Breast epithelium (tissue), 4 donors: ENCODE measurements around the gene RUFY1. TPM values are rescaled to one million over a fixed set of nuclear protein-coding genes. Genes with fewer than 3 reads are reported as not detected.
"Not testable (repeated sequence)": the region's sequence is repeated elsewhere in the genome, so short reads cannot be mapped to it uniquely, and the experiment has no call there.

Experiments used
- DNase-seq, 2 donors: peaks; one replicate each; pipeline ENCODE4 v3.0.0-alpha.2; 2019; ENCODE audit warnings: low spot score in 2 of 2
- H3K27ac ChIP-seq, 2 donors: fragments of 200-600 bp; sonication (generic) in 1 of 2; one replicate each; pipeline ENCODE4 v1.5.1; 2016 to 2019; ENCODE audit warnings: mild to moderate bottlenecking in 1 of 2
- H3K27me3 ChIP-seq, 2 donors: fragments of 200-600 bp; sonication (generic) in 1 of 2; one replicate each; pipeline versions ENCODE4 v1.5.1 to v1.6.0; 2017 to 2019; ENCODE audit warnings: control low read depth in 1 of 2, mild to moderate bottlenecking in 1 of 2
- H3K36me3 ChIP-seq: fragments of 200-600 bp; one replicate; pipeline ENCODE4 v1.5.1; 2019
- H3K4me1 ChIP-seq, 2 donors: fragments of 200-600 bp; sonication (generic); one replicate each; pipeline ENCODE4 v1.5.1; 2016 to 2019; ENCODE audit warnings: control low read depth in 1 of 2
- H3K4me3 ChIP-seq, 3 donors: fragments of 200-600 bp; sonication (generic); 1 replicate in 2 of 3; 2 replicates in 1 of 3; pipeline ENCODE4 v1.5.1; 2016 to 2019; ENCODE audit warnings: mild to moderate bottlenecking in 3 of 3, moderate library complexity in 2 of 3
- H3K9me3 ChIP-seq, 2 donors: fragments of 200-600 bp; sonication (generic) in 1 of 2; one replicate each; pipeline ENCODE4 v1.5.1; 2016 to 2019; ENCODE audit warnings: control low read depth in 1 of 2
- CTCF ChIP-seq, 3 donors: fragments of 450-650 bp; IDR thresholded peaks; one replicate each; pipeline ENCODE4 v1.5.1; 2016 to 2017; ENCODE audit warnings: antibody characterized with exemption in 3 of 3, mild to moderate bottlenecking in 3 of 3, moderate library complexity in 3 of 3
- POLR2A ChIP-seq: fragments of 450-650 bp; IDR thresholded peaks from one replicate; pipeline ENCODE4 v1.6.1; 2016; ENCODE audit warnings: antibody characterized with exemption, mild to moderate bottlenecking, moderate library complexity
- POLR2AphosphoS5 ChIP-seq, 3 donors: sonication (generic); formaldehyde crosslinking; IDR thresholded peaks; one replicate each; pipeline ENCODE4 v1.6.1; 2017; ENCODE audit warnings: antibody characterized with exemption in 3 of 3
- intact Hi-C: fragments of 100-400 bp; cut with DNase I; formaldehyde crosslinking; loops from one replicate; pipeline ENCODE4 v1.15.1; 2023; ENCODE audit warnings: low total_unique reads
- total RNA-seq, 3 donors: library from RNA; depleted of rRNA; stranded (reverse); fragments of >200 nt; gene quantifications; one replicate each; pipeline ENCODE4 v1.1.0, GENCODE V29; 2016

The RUFY1 gene
- total RNA-seq, 3 donors from 2014 or later = 51.8 to 70.0 (median 62.6) TPM

DNA sequence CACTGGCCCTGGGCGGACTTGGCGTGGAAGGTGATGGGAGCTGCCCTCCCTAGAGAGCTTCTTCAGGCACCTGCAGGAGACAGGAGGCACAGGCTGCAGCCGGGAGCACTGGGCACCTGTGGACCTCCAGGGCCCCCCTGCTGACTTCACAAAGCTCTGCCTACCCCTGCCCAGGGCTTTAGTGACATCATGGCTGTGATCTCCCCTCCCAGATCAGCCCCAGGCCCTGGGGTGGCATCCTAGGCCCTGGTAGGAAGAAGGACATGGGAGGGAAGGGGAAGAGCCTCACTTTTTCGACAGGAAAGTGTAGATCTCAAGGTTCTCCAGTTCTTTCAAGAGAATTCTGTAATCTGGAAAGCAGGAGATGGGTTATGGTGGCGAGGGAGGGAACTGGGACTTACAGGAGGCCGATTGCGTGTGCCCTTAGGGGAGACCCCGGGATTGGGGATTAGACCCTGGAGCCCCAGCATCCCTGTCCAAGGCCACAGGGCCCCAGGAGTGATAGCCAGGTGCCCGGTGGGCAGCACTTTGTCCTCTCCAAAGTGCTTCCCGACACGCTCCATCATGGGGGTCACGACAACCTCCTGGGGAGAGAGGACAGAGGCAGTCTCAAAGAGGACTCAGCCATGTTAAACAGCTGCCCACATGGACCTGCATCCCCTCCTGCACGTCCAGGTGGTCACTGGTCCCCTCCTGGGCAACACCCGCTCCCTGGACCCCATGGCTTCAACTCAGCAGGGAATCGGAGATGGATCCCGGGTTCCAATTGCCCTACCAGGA, 93.0 kb downstream of the RUFY1 start:
- intact Hi-C loops, H3K4me3 ChIP-seq, DNase-seq, H3K9me3 ChIP-seq, H3K27me3 ChIP-seq, H3K36me3 ChIP-seq, H3K4me1 ChIP-seq, H3K27ac ChIP-seq: not testable (repeated sequence)

DNA sequence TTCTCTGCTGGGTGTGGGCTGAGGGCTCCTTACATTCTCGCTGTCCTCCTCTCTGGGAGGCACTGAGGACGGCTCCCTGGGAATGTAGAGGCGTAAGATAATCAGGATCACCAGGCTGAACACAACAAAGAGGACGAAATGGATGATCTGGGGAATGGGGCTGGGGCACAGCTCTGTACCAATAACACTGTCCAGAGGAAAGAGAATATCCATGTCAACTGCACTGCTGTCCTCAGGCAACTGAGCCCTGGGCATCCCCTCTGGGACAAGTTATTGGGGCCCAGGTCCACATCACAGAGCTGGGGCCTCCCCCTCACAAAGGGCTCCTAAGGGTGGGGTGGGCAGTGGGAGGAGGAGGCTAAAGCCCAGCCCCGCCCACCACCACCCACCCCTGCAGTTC, 94.4 kb downstream of the RUFY1 start:
- intact Hi-C loops, H3K4me3 ChIP-seq, H3K27ac ChIP-seq, H3K36me3 ChIP-seq, H3K27me3 ChIP-seq, H3K9me3 ChIP-seq, H3K4me1 ChIP-seq, DNase-seq: not testable (repeated sequence)

DNA sequence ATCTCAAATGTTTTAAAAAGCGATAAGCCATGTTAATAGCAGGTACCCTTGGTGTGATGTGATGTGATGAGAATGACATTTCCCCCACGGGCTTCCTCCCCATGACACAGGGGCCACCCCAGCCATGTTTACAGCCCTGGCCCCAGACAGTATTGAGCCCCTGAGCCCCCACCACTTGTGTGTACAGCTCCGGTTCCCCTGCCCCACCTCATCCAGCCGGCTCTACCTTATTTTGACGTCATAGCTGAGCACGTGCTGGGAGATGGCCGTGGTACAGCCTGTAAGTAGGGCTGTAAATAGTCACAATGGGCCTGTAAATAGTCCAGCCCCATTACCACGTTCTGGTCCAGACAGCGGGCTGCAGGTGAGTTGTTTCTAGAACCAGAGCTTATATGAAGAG, 98.1 kb downstream of the RUFY1 start:
- Histone ChIP-seq H3K9me3 (no peaks in the 10 kb centered on the region), H3K27ac (no peak overlapping the region), H3K4me1 (no peaks in the 10 kb centered on the region), H3K36me3 (no peaks in the 10 kb centered on the region), H3K4me3 (no peak overlapping the region), H3K27me3 (no peaks in the 10 kb centered on the region)
- no peak for DNase-seq
- intact Hi-C loops = no loop called here
- TF ChIP-seq POLR2A = no peak
- no peak for TF ChIP-seq CTCF (IDR thresholded peaks at IDR 0.05)
- TF ChIP-seq POLR2AphosphoS5 (IDR thresholded peaks at IDR 0.05) = no peak

DNA sequence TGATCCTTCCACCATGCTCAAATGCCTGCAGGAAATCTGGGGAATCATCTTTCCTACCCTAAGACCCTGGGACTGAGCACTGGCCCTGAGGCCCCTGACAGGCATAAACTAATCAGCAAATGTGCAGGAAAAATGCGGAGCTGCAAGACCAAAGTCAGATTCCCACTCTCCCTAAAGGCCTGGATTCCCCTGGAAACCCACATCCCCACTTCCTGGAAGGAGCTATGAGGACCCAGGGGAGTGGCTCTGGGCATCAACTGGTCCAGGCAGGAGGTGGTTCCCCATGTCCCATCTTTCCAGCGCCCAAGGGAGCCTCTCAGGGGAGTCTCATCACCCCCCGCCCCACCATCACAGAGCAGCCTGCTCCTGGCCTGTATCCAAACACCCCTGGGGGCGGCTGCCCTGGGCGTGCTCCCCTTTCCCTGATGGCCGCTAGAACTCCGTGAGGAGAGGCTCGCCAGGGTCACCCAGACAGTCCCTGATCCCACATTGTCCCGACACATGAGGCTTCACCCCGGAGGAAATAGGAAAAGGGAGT, 98.9 kb downstream of the RUFY1 start:
- H3K4me1 ChIP-seq, H3K36me3 ChIP-seq, H3K4me3 ChIP-seq, H3K9me3 ChIP-seq, H3K27me3 ChIP-seq, intact Hi-C loops, H3K27ac ChIP-seq, DNase-seq: not testable (repeated sequence)

DNA sequence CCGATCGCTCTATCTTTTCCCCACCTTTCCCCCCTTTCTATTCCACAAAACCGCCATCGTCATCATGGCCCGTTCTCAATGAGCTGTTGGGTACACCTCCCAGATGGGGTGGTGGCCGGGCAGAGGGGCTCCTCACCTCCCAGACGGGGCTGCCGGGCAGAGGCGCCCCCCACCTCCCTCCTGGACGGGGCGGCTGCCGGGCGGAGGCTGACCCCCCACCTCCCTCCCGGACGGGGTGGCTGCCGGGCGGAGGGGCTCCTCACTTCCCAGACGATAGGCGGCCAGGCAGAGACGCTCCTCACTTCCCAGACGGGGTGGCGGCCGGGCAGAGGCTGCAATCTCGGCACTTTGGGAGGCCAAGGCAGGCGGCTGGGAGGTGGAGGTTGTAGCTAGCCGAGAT, 99.9 kb downstream of the RUFY1 start:
- intact Hi-C loops = not testable (repeated sequence)

GRCh38 chr5:179653135-179653534, 102.8 kb downstream of the RUFY1 start:
- intact Hi-C loops, H3K36me3 ChIP-seq, DNase-seq, H3K27ac ChIP-seq, H3K9me3 ChIP-seq, H3K4me1 ChIP-seq, H3K27me3 ChIP-seq, H3K4me3 ChIP-seq: not testable (repeated sequence)

More for the DNA sequence above, 99.9 kb downstream of the RUFY1 start:
- H3K4me3 ChIP-seq, H3K27ac ChIP-seq, H3K36me3 ChIP-seq, H3K27me3 ChIP-seq, H3K9me3 ChIP-seq, DNase-seq, H3K4me1 ChIP-seq: not testable (repeated sequence)

GRCh38 chr5:179657302-179658178, 107.2 kb downstream of the RUFY1 start:
- H3K4me3 ChIP-seq = peak overlapping the region in 2 of 3 donors; percentile 41 to 54

DNA sequence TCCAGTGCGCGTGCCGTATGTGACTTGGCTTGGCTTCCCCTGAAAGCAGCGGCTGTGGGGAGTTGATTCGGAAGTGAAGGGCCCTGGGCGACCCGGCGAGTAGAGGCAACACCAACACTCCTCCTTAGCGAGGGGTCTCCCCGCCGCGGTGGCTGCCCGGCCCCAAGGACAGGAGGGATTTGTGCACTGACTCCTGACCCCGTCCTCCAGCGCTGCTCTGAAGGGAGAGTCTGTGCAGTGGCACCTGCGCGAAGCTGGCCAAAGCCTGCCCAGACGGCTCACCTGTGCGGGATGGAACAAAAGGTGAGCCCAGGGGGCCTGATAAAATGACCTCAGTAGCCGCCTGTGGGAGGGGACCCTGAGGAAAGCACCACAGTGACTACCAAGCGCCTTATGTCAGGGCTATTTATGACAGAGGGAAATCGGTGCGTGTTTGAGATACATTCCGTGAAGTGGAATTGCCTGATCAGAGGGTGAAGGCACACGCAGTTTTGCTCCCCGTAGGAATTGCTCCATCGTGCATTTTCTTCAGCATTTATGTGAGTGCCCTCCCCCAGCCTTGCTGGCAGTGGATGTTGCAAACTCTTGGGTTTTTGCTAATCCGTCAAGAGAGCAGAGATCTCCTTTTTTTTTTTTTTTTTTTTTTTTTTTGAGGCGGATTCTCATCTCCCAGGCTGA, 108.0 kb downstream of the RUFY1 start:
- Histone ChIP-seq H3K4me3 (peak overlapping the region; percentile 40 to 69 (median 54)), H3K27ac (peak overlapping the region; percentile 36 to 48)
- intact Hi-C loops, H3K27me3 ChIP-seq, H3K9me3 ChIP-seq, H3K4me1 ChIP-seq, H3K36me3 ChIP-seq, DNase-seq: not testable (repeated sequence)

More at GRCh38 chr5:179657302-179658178, 107.2 kb downstream of the RUFY1 start:
- H3K36me3 ChIP-seq, H3K4me1 ChIP-seq, H3K9me3 ChIP-seq, H3K27me3 ChIP-seq, intact Hi-C loops, DNase-seq: not testable (repeated sequence)
- peak overlapping the region in 1 of 2 donors; percentile 72 for H3K27ac ChIP-seq

Other genes starting within 250 kb of the RUFY1 start
- 10 to 100 TPM; 11.3 to 51.8 (median 19.7) TPM for gene ADAMTS2, start 205.1 kb upstream of the RUFY1 start, total RNA-seq
- 100 to 1,000 TPM; 577 to 931 (median 621) TPM for gene HNRNPH1, start 73.1 kb downstream of the RUFY1 start, total RNA-seq
- gene CBY3, start 130.5 kb downstream of the RUFY1 start, total RNA-seq = not detected
- gene CANX, start 148.4 kb downstream of the RUFY1 start, total RNA-seq = 100 to 1,000 TPM; 379 to 416 (median 381) TPM
- gene MAML1, start 182.3 kb downstream of the RUFY1 start, total RNA-seq = 10 to 100 TPM; 16.3 to 22.4 (median 21.0) TPM
- 1 to 10 TPM; 3.8 to 8.8 (median 6.7) TPM for gene LTC4S, start 243.4 kb downstream of the RUFY1 start, total RNA-seq